Stimulated activated CD4-positive, alpha-beta T cell treated with anti-CD3 and anti-CD28 coated beads, Interleukin-15, amount 100 ng/mL, for 24 hours (primary cell): ENCODE results near the gene HIP1.
"Not testable (repeated sequence)": the region's sequence is repeated elsewhere in the genome, so short reads cannot be mapped to it uniquely, and the experiment has no call there.

Experiments used
- DNase-seq: peaks from one replicate; pipeline ENCODE4 v3.0.0-alpha.2; 2020

HIP1 gene

GRCh38 chr7:75738975-75739795 lies 444 bp upstream of the HIP1 start:
- DNase-seq = peak; percentile 99

GRCh38 chr7:75737856-75738603 lies 711 bp downstream of the HIP1 start:
- no peak for DNase-seq

- DNase-seq = no peak
Observed at GRCh38 chr7:75735581-75736350, 3.0 kb downstream of the HIP1 start.

GRCh38 chr7:75734586-75735458 lies 3.9 kb downstream of the HIP1 start:
- no peak for DNase-seq

- no peak for DNase-seq
Observed at GRCh38 chr7:75732764-75733630, 5.7 kb downstream of the HIP1 start.

- no peak for DNase-seq
Observed at GRCh38 chr7:75732016-75732521, 6.7 kb downstream of the HIP1 start.

GRCh38 chr7:75729851-75730274 lies 8.9 kb downstream of the HIP1 start:
- no peak for DNase-seq

- DNase-seq = no peak
Observed at GRCh38 chr7:75727881-75728593, 10.7 kb downstream of the HIP1 start.

- DNase-seq = not testable (repeated sequence)
Observed at GRCh38 chr7:75727351-75727750, 11.4 kb downstream of the HIP1 start.

- no peak for DNase-seq
Observed at GRCh38 chr7:75725306-75725705, 13.4 kb downstream of the HIP1 start.

GRCh38 chr7:75723444-75723843 lies 15.3 kb downstream of the HIP1 start:
- no peak for DNase-seq

- no peak for DNase-seq
Observed at GRCh38 chr7:75722373-75722772, 16.4 kb downstream of the HIP1 start.

- not testable (repeated sequence) for DNase-seq
Observed at GRCh38 chr7:75721922-75722321, 16.8 kb downstream of the HIP1 start.

GRCh38 chr7:75721426-75721825 lies 17.3 kb downstream of the HIP1 start:
- no peak for DNase-seq

- DNase-seq = no peak
Observed at GRCh38 chr7:75719626-75720025, 19.1 kb downstream of the HIP1 start.

- no peak for DNase-seq
Observed at GRCh38 chr7:75718390-75719031, 20.2 kb downstream of the HIP1 start.

- not testable (repeated sequence) for DNase-seq
Observed at GRCh38 chr7:75717746-75718145, 21.0 kb downstream of the HIP1 start.

- no peak for DNase-seq
Observed at GRCh38 chr7:75716992-75717626, 21.6 kb downstream of the HIP1 start.

- DNase-seq = no peak
Observed at GRCh38 chr7:75715864-75716263, 22.9 kb downstream of the HIP1 start.
